ENCODE results near the gene GON4L. TPM values are rescaled to one million over a fixed set of nuclear protein-coding genes. Genes with fewer than 3 reads are reported as not detected.

Gene GON4L
- total RNA-seq, 1 experiment from 2014 or later, result 53.4 TPM

DNA sequence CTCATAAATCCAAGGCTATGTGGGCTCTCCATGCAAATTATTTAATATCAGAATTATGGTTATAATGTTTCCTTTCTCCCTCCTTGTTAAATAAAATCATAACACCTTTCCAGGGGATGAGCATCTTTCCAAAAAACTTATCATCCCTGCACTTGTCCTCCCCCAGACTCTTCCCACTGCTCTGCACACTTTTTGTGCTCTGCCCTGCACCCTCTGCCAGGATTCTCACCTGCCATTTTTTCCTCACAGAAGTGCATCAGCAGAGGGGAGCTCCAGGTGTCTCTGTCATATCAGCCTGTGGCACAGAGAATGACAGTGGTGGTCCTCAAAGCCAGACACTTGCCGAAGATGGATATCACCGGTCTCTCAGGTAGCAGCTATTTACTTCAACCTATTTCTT is 23.2 kb upstream of the GON4L start:
- Histone ChIP-seq H3K23me2 (ENCODE audit: insufficient read length, low read depth, low read length, poor library complexity, severe bottlenecking) (no peaks in the 10 kb centered on the region), H3K9me3 (ENCODE audit: control insufficient read depth, low read depth, low read length) (no peaks in the 10 kb centered on the region), H3K4me2 (ENCODE audit: insufficient read depth, insufficient read length, low read length) (no peak overlapping the region), H3K79me1 (ENCODE audit: insufficient read depth, low read depth, low read length, poor library complexity, severe bottlenecking) (no peaks in the 10 kb centered on the region), H3K4ac (ENCODE audit: low read depth, low read length) (no peak overlapping the region), H3K14ac (ENCODE audit: insufficient read depth, low read length) (no peak overlapping the region), H4K20me1 (ENCODE audit: control insufficient read depth, insufficient read depth, insufficient read length) (no peaks in the 10 kb centered on the region), H4K8ac (replicated peaks; ENCODE audit: insufficient read length, low read depth, low read length) (no peak overlapping the region), H3K4me1 (ENCODE audit: insufficient read depth, low read length) (no peaks in the 10 kb centered on the region), H3K79me2 (ENCODE audit: insufficient read depth, low read length) (no peaks in the 10 kb centered on the region), H3K9ac (ENCODE audit: extremely low read depth, insufficient read length, low read length) (no peak overlapping the region), H2BK20ac (ENCODE audit: low read depth, low read length, poor library complexity, severe bottlenecking) (no peak overlapping the region), H2BK12ac (ENCODE audit: insufficient read length, low read depth, low read length) (no peak overlapping the region), H2BK120ac (ENCODE audit: low read depth, low read length, poor library complexity, severe bottlenecking) (no peak overlapping the region), H2AK5ac (ENCODE audit: insufficient read length, low read length) (no peak overlapping the region), H3K23ac (ENCODE audit: insufficient read length, low read depth, low read length) (no peak overlapping the region), H3T11ph (ENCODE audit: low read length) (no peak overlapping the region), H2AFZ (ENCODE audit: low read length) (no peak overlapping the region), H3K18ac (ENCODE audit: insufficient read length, low read depth, low read length) (no peak overlapping the region), H2BK5ac (ENCODE audit: insufficient read length, low read length) (no peak overlapping the region), H3K56ac (ENCODE audit: insufficient read length, low read depth, low read length) (no peak overlapping the region), H4K91ac (ENCODE audit: insufficient read length, low read depth, low read length) (no peak overlapping the region), H3K27ac (ENCODE audit: insufficient read length, low read depth, low read length) (no peak overlapping the region), H2BK15ac (ENCODE audit: low read depth, low read length) (no peak overlapping the region), H4K5ac (ENCODE audit: insufficient read length, low read depth, low read length) (no peak overlapping the region), H3K27me3 (ENCODE audit: insufficient read depth, low read length) (no peaks in the 10 kb centered on the region)
- no peak for DNase-seq
- H3K4me3 Mint-ChIP-seq, result no peak overlapping the region
- TF ChIP-seq, protein P1, sequence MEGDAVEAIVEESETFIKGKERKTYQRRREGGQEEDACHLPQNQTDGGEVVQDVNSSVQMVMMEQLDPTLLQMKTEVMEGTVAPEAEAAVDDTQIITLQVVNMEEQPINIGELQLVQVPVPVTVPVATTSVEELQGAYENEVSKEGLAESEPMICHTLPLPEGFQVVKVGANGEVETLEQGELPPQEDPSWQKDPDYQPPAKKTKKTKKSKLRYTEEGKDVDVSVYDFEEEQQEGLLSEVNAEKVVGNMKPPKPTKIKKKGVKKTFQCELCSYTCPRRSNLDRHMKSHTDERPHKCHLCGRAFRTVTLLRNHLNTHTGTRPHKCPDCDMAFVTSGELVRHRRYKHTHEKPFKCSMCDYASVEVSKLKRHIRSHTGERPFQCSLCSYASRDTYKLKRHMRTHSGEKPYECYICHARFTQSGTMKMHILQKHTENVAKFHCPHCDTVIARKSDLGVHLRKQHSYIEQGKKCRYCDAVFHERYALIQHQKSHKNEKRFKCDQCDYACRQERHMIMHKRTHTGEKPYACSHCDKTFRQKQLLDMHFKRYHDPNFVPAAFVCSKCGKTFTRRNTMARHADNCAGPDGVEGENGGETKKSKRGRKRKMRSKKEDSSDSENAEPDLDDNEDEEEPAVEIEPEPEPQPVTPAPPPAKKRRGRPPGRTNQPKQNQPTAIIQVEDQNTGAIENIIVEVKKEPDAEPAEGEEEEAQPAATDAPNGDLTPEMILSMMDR (conservative IDR thresholded peaks at IDR 0.05), result no peak
- no peaks in the 10 kb centered on the region for H3K9me3 Mint-ChIP-seq
- peaks cover 8% of the 10 kb centered on the region in 2 experiments for H3K4me1 Mint-ChIP-seq
- no CpG with 5 or more reads among the region's 2 CpGs for WGBS (ENCODE audit: extremely low coverage, insufficient read length, low lambda C conversion rate)
- no peak overlapping the region for H3K27ac Mint-ChIP-seq
- H3K36me3 Mint-ChIP-seq (ENCODE audit: insufficient read depth in 1 of 3, low read depth in 3 of 3), result no peaks in the 10 kb centered on the region
- H3K27me3 Mint-ChIP-seq (ENCODE audit: low read depth), result peaks cover 3% of the 10 kb centered on the region
